Measurements from ENCODE around the gene IWS1.

Gene IWS1

GRCh38 chr2:127560931-127561280, 34.6 kb upstream of the IWS1 start:
- Histone ChIP-seq H3K4me3 (no peak overlapping the region), H3K27ac (no peak overlapping the region)
- TF ChIP-seq, protein P1, sequence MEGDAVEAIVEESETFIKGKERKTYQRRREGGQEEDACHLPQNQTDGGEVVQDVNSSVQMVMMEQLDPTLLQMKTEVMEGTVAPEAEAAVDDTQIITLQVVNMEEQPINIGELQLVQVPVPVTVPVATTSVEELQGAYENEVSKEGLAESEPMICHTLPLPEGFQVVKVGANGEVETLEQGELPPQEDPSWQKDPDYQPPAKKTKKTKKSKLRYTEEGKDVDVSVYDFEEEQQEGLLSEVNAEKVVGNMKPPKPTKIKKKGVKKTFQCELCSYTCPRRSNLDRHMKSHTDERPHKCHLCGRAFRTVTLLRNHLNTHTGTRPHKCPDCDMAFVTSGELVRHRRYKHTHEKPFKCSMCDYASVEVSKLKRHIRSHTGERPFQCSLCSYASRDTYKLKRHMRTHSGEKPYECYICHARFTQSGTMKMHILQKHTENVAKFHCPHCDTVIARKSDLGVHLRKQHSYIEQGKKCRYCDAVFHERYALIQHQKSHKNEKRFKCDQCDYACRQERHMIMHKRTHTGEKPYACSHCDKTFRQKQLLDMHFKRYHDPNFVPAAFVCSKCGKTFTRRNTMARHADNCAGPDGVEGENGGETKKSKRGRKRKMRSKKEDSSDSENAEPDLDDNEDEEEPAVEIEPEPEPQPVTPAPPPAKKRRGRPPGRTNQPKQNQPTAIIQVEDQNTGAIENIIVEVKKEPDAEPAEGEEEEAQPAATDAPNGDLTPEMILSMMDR (IDR thresholded peaks at IDR 0.05) = no peak
- DNase-seq (ENCODE audit: low spot score) = no peak

DNA sequence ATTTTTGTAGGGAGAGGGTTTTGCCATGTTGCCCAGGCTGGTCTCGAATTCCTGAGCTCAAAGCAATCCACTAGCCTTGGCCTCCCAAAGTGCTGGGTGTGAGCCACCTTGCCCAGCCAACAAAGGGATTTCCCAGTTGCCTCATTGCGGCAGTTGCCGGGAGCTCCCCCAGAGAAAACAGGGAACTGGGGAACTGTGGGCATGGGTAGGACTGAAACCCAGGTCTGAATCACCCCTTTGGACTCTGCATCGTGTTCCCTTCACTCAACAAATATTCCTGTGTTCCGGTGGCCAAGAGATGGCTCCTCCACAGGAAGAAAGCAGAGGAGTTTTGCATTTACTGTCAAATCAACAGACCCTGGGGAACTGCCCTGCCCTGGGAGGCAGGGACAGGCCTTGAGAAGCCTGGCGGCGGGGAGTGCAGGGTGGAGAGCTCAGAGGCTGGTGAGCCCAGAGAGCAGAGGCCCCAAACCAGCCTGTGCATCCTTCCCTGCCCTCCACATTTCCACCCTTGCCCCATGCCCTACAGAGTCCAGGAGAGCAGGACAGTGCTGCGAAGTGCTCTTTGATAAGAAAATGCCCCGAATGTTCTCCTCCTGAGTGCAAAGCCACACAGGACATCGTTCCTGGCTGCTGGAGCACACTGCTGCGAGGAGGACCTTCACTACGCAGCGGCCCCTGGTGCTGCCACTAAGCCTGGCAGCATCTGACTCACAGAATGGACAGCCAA, 34.1 kb upstream of the IWS1 start:
- DNase-seq (ENCODE audit: low spot score) = no peak
- no peak overlapping the region for H3K4me3 ChIP-seq
- TF ChIP-seq, protein P1 (IDR thresholded peaks at IDR 0.05) = no peak
- H3K27ac ChIP-seq = peak overlapping the region in 1 of 2 donors; percentile 22

- TF ChIP-seq, protein P1 (IDR thresholded peaks at IDR 0.05) = no peak
- no peak overlapping the region for H3K4me3 ChIP-seq
- no peak overlapping the region for H3K27ac ChIP-seq
- DNase-seq (ENCODE audit: low spot score) = no peak
Measured at GRCh38 chr2:127559454-127559853, 33.2 kb upstream of the IWS1 start.

DNA sequence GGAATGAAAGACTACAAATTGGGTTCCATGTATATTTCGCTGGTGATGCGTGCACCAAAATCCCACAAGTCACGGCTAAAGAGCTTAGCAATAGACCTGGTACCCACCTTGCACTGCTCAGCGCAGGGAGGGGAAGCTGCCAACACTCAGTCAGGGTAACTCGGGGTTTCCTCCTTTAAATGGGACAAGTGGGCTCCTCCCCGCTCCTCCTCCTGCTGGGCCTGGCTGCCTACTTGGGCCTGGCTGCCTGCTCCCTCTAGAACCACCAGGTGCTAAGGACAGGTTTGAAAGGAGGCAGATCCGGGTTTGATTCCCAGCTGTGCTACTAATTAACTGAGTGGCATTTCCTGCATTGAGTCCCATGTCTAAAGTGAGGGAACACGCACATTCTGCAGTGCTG, 32.6 kb upstream of the IWS1 start:
- DNase-seq (ENCODE audit: low spot score) = no peak
- TF ChIP-seq, protein P1 (IDR thresholded peaks at IDR 0.05) = no peak
- Histone ChIP-seq H3K27ac (no peak overlapping the region), H3K4me3 (no peak overlapping the region)

GRCh38 chr2:127552846-127553245, 26.6 kb upstream of the IWS1 start:
- Histone ChIP-seq H3K4me3 (no peak overlapping the region), H3K27ac (no peak overlapping the region)
- TF ChIP-seq, protein P1 (IDR thresholded peaks at IDR 0.05) = no peak
- no peak for DNase-seq (ENCODE audit: low spot score)

DNA sequence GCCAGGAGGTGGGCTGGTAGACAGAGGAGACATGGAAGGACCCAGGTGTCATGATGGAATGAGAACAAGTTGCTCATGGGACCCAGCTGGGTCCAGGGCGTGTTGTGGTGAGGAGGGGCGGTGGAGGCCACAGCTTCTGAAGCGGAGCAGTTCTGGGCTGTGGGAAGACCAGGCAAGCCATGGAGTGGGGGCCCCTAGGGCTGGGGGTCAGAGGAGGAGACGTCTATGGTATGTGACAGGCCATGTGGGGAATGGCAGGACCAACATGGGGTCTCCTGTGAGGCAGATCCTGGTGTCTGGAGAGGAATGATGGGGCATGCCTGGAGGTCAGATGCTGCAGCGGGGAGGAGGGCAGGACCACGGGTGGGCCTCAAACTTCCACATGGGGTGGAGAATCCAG, 26.0 kb upstream of the IWS1 start:
- Histone ChIP-seq H3K27ac (no peak overlapping the region), H3K4me3 (no peak overlapping the region)
- no peak for DNase-seq (ENCODE audit: low spot score)
- TF ChIP-seq, protein P1 (IDR thresholded peaks at IDR 0.05) = no peak

- Histone ChIP-seq H3K27ac (no peak overlapping the region), H3K4me3 (no peak overlapping the region)
- DNase-seq (ENCODE audit: low spot score) = no peak
- TF ChIP-seq, protein P1 (IDR thresholded peaks at IDR 0.05) = no peak
Measured at GRCh38 chr2:127551221-127551930, 25.1 kb upstream of the IWS1 start.
